K562 (cell line): ENCODE data around the gene PRSS23. TPM values are rescaled to one million over a fixed set of nuclear protein-coding genes. Genes with fewer than 3 reads are reported as not detected.

Experiments used
- ATAC-seq: fragments of 200-7000 bp; cut with Tn5 transposase; 3 replicates; pipeline ENCODE4 v1.9.1; 2020; ENCODE audit warnings: moderate library complexity
- BruUV-seq: library from RNA; stranded (reverse); fragments of 400-500 nt; replicated peaks from 2 replicates; lab custom pipeline; 2021; lab: Mats Ljungman, UMichigan
- CTCF ChIA-PET: fragments of 300-600 bp; formaldehyde crosslinking; extraction: SDS; loops from one replicate; lab custom pipeline; 2021; ENCODE audit warnings: low intra/inter-chr PET ratio; lab: Yijun Ruan, JAX
- POLR2A ChIA-PET: fragments of 300-600, 350-650 bp; sonication (Branson Sonifier 250); formaldehyde crosslinking; extraction: SDS; loops from one replicate; lab custom pipeline; 2021; ENCODE audit warnings: antibody characterized with exemption, inconsistent platforms; lab: Yijun Ruan, JAX
- DNase-seq, 4 experiments: peaks; one replicate each; pipeline versions ENCODE4 v3.0.0 to v3.0.0-alpha.2; 2011 to 2018; ENCODE audit warnings: low spot score in 3 of 4, mixed read lengths in 3 of 4; ENCODE audit errors: extremely low read depth in 1 of 4
- FAIRE-seq: peaks from 2 replicates; lab custom pipeline; 2011; peaks lifted over from hg19 to GRCh38; lab: Jason Lieb, UNC
- H2AFZ ChIP-seq: 2 replicates; pipeline ENCODE4 v1.6.0; 2011; ENCODE audit warnings: low read depth, low read length, control low read depth, inconsistent platforms
- H3K27ac ChIP-seq: fragments of 200-600 bp; 3 replicates; pipeline ENCODE4 v1.8.0; 2011; ENCODE audit warnings: low read depth, mild to moderate bottlenecking, control low read depth, inconsistent platforms, low read length, moderate library complexity, mixed read lengths; ENCODE audit errors: extremely low read depth
- H3K27me3 ChIP-seq, 2 experiments: fragments of 300-600 bp in 1 of 2; 2 replicates in 1 of 2; 3 replicates in 1 of 2; pipeline versions ENCODE4 v1.6.0 to v1.8.0; 2011; ENCODE audit warnings: inconsistent platforms in 2 of 2, low read length in 2 of 2, mild to moderate bottlenecking in 1 of 2, mixed read lengths in 1 of 2, moderate library complexity in 1 of 2; ENCODE audit not compliant: control insufficient read depth in 2 of 2, insufficient read depth in 2 of 2
- H3K36me3 ChIP-seq: fragments of 300-600 bp; 3 replicates; pipeline ENCODE4 v1.8.0; 2011; ENCODE audit warnings: mild to moderate bottlenecking, low read length, inconsistent platforms; ENCODE audit not compliant: control insufficient read depth, insufficient read depth
- H3K4me1 ChIP-seq, 2 experiments: fragments of 200-600 bp in 1 of 2; replicated peaks in 1 of 2; 2 replicates in 1 of 2; 3 replicates in 1 of 2; pipeline versions ENCODE4 v1.5.1 to v1.8.0; 2011; ENCODE audit warnings: inconsistent platforms in 2 of 2, low read length in 2 of 2, mild to moderate bottlenecking in 1 of 2, mixed read lengths in 1 of 2, moderate library complexity in 1 of 2; ENCODE audit not compliant: control insufficient read depth in 2 of 2, insufficient read depth in 2 of 2
- H3K4me2 ChIP-seq: 2 replicates; pipeline ENCODE4 v1.6.1; 2011; ENCODE audit warnings: low read length, control low read depth, inconsistent platforms, mixed read lengths; ENCODE audit not compliant: insufficient read depth
- H3K4me3 ChIP-seq: fragments of 200-600 bp; sonication (generic), shearing (Covaris generic); 2 replicates; pipeline ENCODE4 v1.5.1; 2016; ENCODE audit warnings: control low read depth, inconsistent platforms
- H3K79me2 ChIP-seq: fragments of 200-600 bp; 3 replicates; pipeline ENCODE4 v1.8.0; 2011; ENCODE audit warnings: low read length, inconsistent platforms; ENCODE audit not compliant: control insufficient read depth, insufficient read depth
- H3K9ac ChIP-seq, 2 experiments: 2 replicates each; pipeline versions ENCODE4 v1.6.0 to v1.6.1; 2011; ENCODE audit warnings: low read depth in 2 of 2, low read length in 2 of 2, control low read depth in 1 of 2, inconsistent platforms in 1 of 2, mild to moderate bottlenecking in 1 of 2, mixed read lengths in 1 of 2; ENCODE audit not compliant: insufficient read depth in 1 of 2
- H3K9me1 ChIP-seq: one replicate; pipeline ENCODE4 v1.6.0; 2011; ENCODE audit warnings: inconsistent platforms, mild to moderate bottlenecking, low read length, moderate library complexity; ENCODE audit not compliant: control insufficient read depth, insufficient read depth
- H3K9me3 ChIP-seq: replicated peaks from 2 replicates; pipeline ENCODE4 v1.5.1; 2011; ENCODE audit warnings: low read depth, low read length, inconsistent platforms; ENCODE audit not compliant: control insufficient read depth, insufficient read depth
- H4K20me1 ChIP-seq: replicated peaks from 2 replicates; pipeline ENCODE4 v1.6.1; 2011; ENCODE audit warnings: low read length, inconsistent platforms, mixed read lengths; ENCODE audit not compliant: control insufficient read depth, insufficient read depth
- ADNP ChIP-seq: fragments of 200-800 bp; sonication (Bioruptor generic); IDR thresholded peaks from 2 replicates; pipeline ENCODE4 v1.6.1; 2016; ENCODE audit warnings: missing genetic modification characterization, missing compliant biosample characterization
- BACH1 ChIP-seq: fragments of 200-800 bp; sonication (Bioruptor generic); IDR thresholded peaks from 2 replicates; pipeline ENCODE4 v1.6.1; 2016; ENCODE audit warnings: missing genetic modification characterization, missing compliant biosample characterization
- CREB3L1 ChIP-seq: fragments of 450-650 bp; IDR thresholded peaks from 2 replicates; pipeline ENCODE4 v1.6.1; 2014; ENCODE audit warnings: low read depth, mild to moderate bottlenecking, moderate library complexity, borderline replicate concordance
- NCOA2 ChIP-seq, 2 experiments: fragments of 450-650 bp; IDR thresholded peaks; 2 replicates each; pipeline ENCODE4 v1.6.1; 2018; ENCODE audit warnings: mild to moderate bottlenecking in 2 of 2, moderate library complexity in 1 of 2; ENCODE audit not compliant: partially characterized antibody in 2 of 2
- RAD21 ChIP-seq, 2 experiments: fragments of 250-450 bp in 1 of 2; fragments of 450-650 bp in 1 of 2; sonication (Bioruptor Pico) in 1 of 2; formaldehyde crosslinking in 1 of 2; IDR thresholded peaks in 1 of 2; conservative IDR thresholded peaks in 1 of 2; 2 replicates each; pipeline versions ENCODE4 v1.4.0 to v1.8.0; 2020 to 2022; ENCODE audit warnings: mild to moderate bottlenecking in 2 of 2, moderate library complexity in 1 of 2
- TSHZ1 ChIP-seq: fragments of 250-450 bp; sonication (Bioruptor Pico); IDR thresholded peaks from 2 replicates; pipeline ENCODE4 v1.4.0; 2020; ENCODE audit warnings: mild to moderate bottlenecking, moderate library complexity
- VEZF1 ChIP-seq: fragments of 200-800 bp; sonication (Bioruptor generic); IDR thresholded peaks from 2 replicates; pipeline ENCODE4 v1.6.1; 2017; ENCODE audit warnings: missing genetic modification characterization, missing compliant biosample characterization
- ZNF232 ChIP-seq: sonication (generic); formaldehyde crosslinking; IDR thresholded peaks from 2 replicates; pipeline ENCODE4 v1.8.0; 2022; ENCODE audit warnings: mild to moderate bottlenecking, missing genetic modification reagents
- ZNF280A ChIP-seq: fragments of 450-650 bp; IDR thresholded peaks from 2 replicates; pipeline ENCODE4 v1.6.1; 2018; ENCODE audit warnings: mild to moderate bottlenecking, low read depth; ENCODE audit not compliant: partially characterized antibody
- WGBS: fragments of 100-300 bp; shearing (Covaris generic); methylation state at CpG from one replicate; pipeline ENCODE4 v1.1.6; 2016; ENCODE audit warnings: low coverage, mixed read lengths; ENCODE audit not compliant: insufficient coverage; ENCODE audit errors: missing lambda C conversion rate; 5-methylcytosine and 5-hydroxymethylcytosine counted together
- in situ Hi-C: fragments of 300-500 bp; cut with MboI; formaldehyde crosslinking; loops from 4 replicates; pipeline ENCODE4 v1.15.0; 2018; ENCODE audit warnings: inconsistent platforms, mixed read lengths
- intact Hi-C: fragments of 100-400 bp; cut with micrococcal nuclease; formaldehyde crosslinking; loops from 2 replicates; pipeline ENCODE4 v1.14.2; 2022
- polyA plus RNA-seq, 8 experiments: library from polyadenylated mRNA; depleted of rRNA in 4 of 8; stranded (reverse) in 5 of 8; unstranded in 3 of 8; fragments of >200 nt; fragmentation: Nextera tagmentation in 2 of 8; fragmentation: Illumina TruSeq in 1 of 8; extraction: Ambion mirVana in 2 of 8; extraction: Trizol in 1 of 8; gene quantifications; 2 replicates each; pipeline versions ENCODE4 v1.2.1 to v1.2.3, GENCODE V29; 2011 to 2014; ENCODE audit warnings: inconsistent platforms in 1 of 8, missing spikeins in 1 of 8
- total RNA-seq, 7 experiments: library from RNA; depleted of rRNA in 6 of 7; stranded (reverse); fragments of >200 nt in 6 of 7; fragmentation: Illumina TruSeq in 2 of 7; extraction: Trizol in 2 of 7; gene quantifications; 2 replicates each; pipeline versions ENCODE4 v1.2.1 to v1.2.3, GENCODE V29; 2011 to 2021; ENCODE audit warnings: low replicate concordance in 1 of 7

Gene PRSS23
- total and polyA plus RNA-seq, 9 of the 15 experiments (the other 6 are each of a cell fraction or from before 2014, with no cell fraction given) = 0.04 to 0.51 (median 0.11) TPM; not detected in 2

- in situ Hi-C loops (no loop called here), intact Hi-C loops (no loop called here)
- Histone ChIP-seq H3K27ac (no peak overlapping the region), H3K4me2 (no peak overlapping the region), H3K4me3 (no peak overlapping the region), H4K20me1 (no peaks in the 10 kb centered on the region), H3K9me3 (no peaks in the 10 kb centered on the region), H3K9ac (no peak overlapping the region), H3K27me3 (peaks cover 14 to 27% of the 10 kb centered on the region in 2 experiments), H2AFZ (no peak overlapping the region), H3K4me1 (peaks cover 0 to 13% of the 10 kb centered on the region in 2 experiments; a peak in 2 of 5 replicates), H3K36me3 (no peaks in the 10 kb centered on the region), H3K79me2 (no peaks in the 10 kb centered on the region), H3K9me1 (no peaks in the 10 kb centered on the region)
- FAIRE-seq (no peak), DNase-seq (no peak), ATAC-seq (no peak)
- WGBS = 40% methylated on average over 11 of the region's 13 CpGs
- ChIA-PET CTCF (interaction anchor here (0.6 kb wide), 1 partner anchor 343 kb away, joined by 3 read pairs; no protein-coding TSS in a partner anchor), POLR2A (interaction anchor here (0.5 to 1.2 kb wide), 2 partner anchors 10 to 357 kb away, joined by 3 read pairs; no protein-coding TSS in a partner anchor)
- no peak for TF ChIP-seq NCOA2 (IDR thresholded peaks at IDR 0.05; ENCODE audit: partially characterized antibody in 2 of 2)
- TF ChIP-seq VEZF1 (CRISPR knock-in tag) = 0 out of 2 replicates have a peak, but pooled peaks have one; percentile 29
- TF ChIP-seq TSHZ1 = no peak
- peak; percentile 25 to 41; a peak in 2 of 4 replicates for TF ChIP-seq RAD21 (CRISPR knock-in tag; conservative IDR thresholded peaks at IDR 0.05 in 1 of 2, IDR thresholded peaks at IDR 0.05 in 1 of 2)
- no peak for TF ChIP-seq BACH1 (tag)
- TF ChIP-seq ZNF280A = no peak
- no peak for TF ChIP-seq ZNF232 (CRISPR knock-in tag)
- no peak for TF ChIP-seq ADNP
- no peak for TF ChIP-seq CREB3L1
- no TSS peak for BruUV-seq
Observed at GRCh38 chr11:86799680-86800075, 664 bp upstream of the PRSS23 start.
